Renal cortical epithelial cell (primary cell): ENCODE results near the gene MORC1. TPM values are rescaled to one million over a fixed set of nuclear protein-coding genes. Genes with fewer than 3 reads are reported as not detected.
"Not testable (repeated sequence)": the region's sequence is repeated elsewhere in the genome, so short reads cannot be mapped to it uniquely, and the experiment has no call there.

ENCODE experiments used
- DNase-seq: peaks from one replicate; pipeline ENCODE4 v3.0.0-alpha.2; 2011; ENCODE audit warnings: low read depth
- total RNA-seq: library from RNA; depleted of rRNA; stranded (reverse); fragments of >200 nt; gene quantifications from 2 replicates; pipeline ENCODE4 v1.2.3, GENCODE V29; 2014

Gene MORC1
- total RNA-seq, 1 donor from 2014 or later, result 0.05 TPM

DNA sequence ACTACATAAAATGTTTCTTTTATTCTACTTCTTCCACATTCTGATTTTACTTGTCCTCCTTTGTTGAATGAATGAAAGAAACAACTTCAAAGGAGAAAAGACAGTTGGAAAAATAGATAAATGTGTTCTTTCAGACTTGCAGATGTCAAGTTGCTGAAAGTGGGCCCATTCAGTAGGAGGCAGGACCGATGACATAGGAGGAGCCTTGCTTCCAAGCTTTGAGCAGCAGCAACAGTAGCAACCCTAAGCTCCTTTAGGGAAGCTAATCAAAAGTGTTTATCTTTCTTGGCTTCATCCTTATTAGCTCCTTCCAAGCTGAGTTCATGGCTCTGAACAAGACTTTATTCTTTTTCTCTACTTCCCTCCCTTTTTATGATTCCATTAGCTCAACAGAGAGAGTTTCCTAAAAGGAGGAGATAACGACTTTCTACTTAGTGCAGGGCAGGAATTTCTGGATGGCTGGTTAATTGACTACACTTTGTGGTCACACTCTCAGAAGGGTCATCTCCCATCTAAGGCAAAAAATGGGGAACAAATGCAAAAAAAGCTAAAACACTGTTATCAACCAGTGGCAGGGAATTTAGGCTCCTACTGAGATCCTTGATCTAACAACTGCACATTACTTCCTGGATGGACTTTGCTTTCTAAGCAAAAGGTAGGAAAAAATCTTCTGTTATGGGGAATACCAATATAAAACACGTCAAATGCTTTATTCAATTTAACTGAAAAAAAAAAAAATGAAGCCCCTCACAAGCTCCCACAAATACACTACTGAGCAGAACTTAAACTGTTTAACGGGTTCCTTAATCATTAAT lies 4.8 kb downstream of the MORC1 start:
- no peak for DNase-seq

DNA sequence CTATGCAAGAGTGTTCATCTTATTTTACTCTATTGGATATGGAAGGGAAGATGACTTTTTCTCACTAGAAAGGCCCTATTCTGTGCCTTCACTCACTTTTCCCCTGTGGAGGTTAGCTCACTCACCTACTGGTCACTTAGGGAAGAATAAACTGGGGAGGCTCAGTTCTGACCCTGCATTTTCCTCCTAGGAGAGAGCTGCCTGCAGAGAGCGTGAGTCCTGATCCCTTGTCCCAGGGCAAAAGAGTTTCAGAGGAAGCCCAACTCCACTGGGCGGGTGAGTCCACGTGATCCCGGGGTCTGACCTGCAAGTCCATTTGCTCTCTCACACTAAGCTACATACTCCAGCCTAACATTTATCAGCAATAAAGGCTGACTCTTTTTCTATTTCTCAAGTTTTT lies 8.4 kb downstream of the MORC1 start:
- DNase-seq, result no peak

GRCh38 chr3:109098079-109098644 lies 19.8 kb downstream of the MORC1 start:
- peak; percentile 32 for DNase-seq

DNA sequence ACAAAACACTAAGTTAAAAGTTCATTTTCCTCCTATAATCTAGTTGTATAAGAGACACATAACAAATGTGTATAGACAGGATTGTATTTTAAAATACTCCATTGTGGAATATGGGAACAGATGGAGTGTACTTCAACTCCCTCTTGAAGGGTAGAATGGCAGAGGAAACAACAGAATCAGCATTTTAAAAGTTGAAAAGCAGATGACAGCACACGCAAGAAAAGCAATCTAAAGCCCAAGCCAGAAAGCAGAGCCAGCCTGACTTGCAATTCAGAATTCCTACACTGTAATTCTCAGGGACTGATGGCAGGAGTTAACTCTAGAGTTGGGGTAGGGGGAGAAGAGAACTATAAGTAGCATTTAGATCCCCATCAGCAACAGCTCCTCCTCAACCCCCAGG lies 22.8 kb downstream of the MORC1 start:
- DNase-seq, result no peak

DNA sequence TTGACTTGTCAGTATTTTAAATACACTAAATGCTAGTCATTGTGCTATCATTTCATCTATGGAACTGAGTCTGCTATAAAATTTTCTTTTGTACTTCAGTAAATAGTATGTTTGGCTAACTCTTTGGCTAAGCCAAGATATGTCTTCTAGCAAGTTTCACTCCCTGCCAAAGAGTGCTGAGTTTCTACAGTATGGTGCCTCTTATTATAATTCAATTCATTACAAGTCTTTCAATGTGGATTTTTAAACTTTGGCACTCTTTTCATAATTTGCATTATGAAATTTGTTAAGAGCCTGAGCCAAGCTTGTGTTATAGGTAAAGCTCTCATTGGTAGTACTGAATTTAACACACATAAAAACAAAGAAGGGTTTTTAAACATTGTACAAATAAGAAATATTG lies 24.4 kb downstream of the MORC1 start:
- no peak for DNase-seq

DNA sequence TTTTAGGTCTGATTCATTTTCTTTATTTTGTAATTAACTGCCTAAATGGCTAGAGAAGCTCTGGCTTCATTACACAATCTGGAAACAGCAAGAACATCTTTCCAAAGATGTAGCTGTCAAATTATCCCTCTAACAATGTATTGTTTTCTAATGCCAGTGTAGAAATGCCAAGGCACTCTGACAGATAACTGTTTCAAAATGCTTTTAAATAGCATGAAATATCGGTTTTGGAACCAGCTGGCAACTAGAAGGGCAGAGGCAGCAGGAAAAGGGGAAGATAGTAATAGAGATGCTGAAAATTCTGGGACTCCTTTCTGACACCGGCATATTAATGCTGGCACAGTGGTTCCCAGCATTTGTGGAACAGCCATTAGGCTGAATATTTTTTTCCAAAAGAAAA lies 26.1 kb downstream of the MORC1 start:
- DNase-seq, result peak; percentile 5

- DNase-seq, result no peak
Observed at GRCh38 chr3:109089265-109089664, 28.7 kb downstream of the MORC1 start.

GRCh38 chr3:109081746-109082510 lies 36.0 kb downstream of the MORC1 start:
- DNase-seq, result peak; percentile 77

- not testable (repeated sequence) for DNase-seq
Observed at GRCh38 chr3:109080090-109080489, 37.8 kb downstream of the MORC1 start.

DNA sequence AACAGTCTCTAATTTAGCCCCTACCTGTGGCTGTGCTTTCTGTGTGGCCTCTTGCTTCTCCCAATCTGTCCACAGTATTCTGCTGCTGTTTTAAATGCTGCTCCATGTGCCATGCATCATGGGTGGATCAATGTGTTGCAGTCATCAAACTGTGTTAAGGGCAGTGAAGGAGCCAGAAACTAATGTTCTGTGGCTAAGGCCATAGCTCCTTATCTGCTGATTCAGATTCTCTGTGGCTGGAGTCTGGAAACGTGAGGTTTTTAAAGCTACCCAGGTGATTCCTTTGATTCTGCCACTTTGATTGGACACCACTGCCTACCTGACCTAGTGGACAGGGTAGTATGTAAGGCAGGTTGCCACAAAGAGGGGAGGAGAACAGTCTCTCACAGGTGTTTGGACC lies 44.8 kb downstream of the MORC1 start:
- DNase-seq, result no peak

DNA sequence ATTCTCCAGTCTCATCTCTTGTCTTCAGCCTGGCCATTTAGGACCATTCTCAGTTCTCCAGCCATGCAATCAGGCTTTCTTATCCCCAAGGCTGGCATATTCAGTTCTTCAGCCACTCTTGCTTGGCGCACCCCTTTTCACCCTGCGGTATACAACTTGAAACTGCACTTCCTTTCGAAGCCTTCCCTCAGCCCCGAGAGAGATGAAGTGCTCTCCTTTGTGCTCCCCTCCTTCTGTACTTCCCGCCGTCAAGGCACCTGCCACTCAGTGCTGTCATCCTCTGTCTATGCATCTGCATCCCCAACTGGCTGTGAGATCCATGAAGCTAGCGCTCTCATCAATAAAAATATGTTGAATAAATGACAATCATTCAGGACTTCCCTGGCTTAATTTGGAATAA lies 45.7 kb downstream of the MORC1 start:
- no peak for DNase-seq

GRCh38 chr3:109071350-109072142 lies 46.4 kb downstream of the MORC1 start:
- DNase-seq, result no peak

- no peak for DNase-seq
Observed at GRCh38 chr3:109070211-109070610, 47.7 kb downstream of the MORC1 start.

DNA sequence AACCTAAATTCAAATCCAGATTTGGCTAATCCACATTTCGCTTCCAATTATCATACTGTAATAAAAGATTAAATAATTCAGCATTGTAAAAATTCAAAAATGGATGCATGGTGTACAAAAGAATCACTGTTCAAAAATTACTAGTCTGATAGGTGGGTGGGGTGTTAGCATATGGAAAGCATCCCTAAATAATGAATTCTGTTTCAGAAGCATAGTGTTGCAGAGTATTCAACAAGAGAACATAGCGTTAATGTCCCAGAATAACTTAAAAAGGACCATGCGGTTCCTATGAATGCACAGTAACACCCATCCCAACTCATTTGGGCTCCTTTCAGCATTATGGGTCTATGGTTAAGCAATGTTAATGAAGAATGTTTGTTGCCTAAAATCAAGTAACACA lies 51.1 kb downstream of the MORC1 start:
- no peak for DNase-seq

- no peak for DNase-seq
Observed at GRCh38 chr3:109059264-109059663, 58.7 kb downstream of the MORC1 start.

- no peak for DNase-seq
Observed at GRCh38 chr3:109057616-109058015, 60.3 kb downstream of the MORC1 start.

DNA sequence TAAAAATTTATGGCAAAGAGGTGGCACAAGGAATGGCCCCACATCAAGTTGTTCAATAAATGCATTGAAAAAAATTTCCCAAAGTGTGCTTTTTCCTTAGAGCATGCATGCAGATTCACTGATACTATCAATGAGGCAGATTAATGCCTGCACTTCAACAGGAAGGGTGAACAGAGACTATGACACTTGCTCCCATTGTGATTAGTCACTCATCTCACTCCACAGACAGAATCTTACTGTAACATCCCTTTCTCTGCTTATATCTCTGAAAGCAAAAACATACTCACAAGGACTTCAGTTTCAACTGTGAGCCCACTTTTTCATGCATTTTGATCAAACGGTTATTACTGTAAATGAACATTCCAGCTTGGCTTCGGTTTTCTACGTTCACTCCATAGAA lies 60.9 kb downstream of the MORC1 start:
- DNase-seq, result no peak

GRCh38 chr3:109050591-109051167 lies 67.3 kb downstream of the MORC1 start:
- peak; percentile 28 for DNase-seq

DNA sequence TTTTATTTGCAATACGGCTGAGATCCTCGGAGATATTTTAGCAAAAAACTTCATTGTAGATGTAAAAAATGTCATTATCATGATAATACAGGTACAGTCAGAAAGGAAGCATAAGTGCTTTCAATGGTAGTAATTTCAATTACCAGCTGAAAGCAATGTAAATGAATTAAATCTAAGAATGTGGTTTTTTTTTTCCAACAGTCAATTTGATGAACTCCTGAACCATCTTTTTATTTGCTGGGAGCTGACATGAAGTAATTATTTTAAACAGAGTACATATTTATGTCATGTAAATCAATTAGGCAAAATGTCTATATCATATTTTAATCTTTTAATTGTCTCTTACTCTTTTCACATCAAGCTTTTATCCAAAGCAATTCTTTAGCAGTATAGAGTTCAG lies 70.6 kb downstream of the MORC1 start:
- no peak for DNase-seq

DNA sequence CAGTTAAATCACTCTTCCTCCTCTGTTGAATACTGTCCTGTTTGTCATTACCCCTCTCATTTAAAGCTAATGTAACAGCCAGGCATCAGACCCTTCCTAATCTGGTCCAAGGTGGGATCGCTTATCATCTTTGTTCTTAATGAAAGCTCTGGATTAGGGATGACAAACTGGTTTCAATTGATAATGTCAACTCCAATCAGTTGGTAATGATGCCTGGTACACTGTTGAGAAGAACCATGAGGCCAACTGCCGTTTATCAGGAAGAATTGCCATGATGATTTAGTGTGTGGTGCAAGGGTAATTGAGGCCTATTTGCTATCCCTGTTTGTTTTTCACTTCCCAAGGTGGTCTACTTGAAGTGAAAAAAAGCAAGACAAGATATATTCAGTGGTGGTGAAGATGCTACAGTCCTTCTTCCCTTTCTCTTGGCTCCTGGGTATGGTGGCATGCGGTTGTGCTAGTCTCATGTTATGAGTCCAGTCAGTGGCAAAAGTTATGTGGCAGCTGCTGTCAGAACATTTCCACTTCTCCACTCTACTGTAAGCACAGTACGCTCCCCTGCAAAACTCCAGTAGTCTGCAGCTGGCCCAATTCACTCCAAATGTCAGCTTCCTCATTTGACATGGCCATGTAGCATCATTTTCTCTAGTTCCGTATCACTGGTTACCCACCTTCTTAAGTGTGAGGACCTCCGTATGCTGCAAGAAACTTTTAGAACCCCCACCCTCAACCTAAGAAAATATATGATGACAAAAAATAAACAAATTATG lies 72.5 kb downstream of the MORC1 start:
- DNase-seq, result no peak

DNA sequence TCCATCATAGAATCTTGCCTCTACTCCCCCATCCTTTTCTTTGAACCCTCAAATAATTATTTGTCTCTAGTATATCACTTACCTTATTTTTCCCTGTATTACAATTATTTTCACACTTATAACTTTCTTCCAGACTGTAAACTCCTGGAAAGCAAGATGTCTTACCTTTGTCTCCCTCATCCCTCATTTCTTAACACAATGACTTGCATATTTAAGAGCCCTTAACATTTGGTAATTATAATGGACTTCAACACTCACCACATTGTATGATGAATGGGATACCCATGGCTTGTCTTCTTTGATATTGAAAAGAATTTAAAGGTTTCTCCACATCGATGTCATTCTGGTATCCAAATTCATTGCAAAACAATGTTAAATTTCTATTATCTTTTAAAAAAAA lies 82.9 kb downstream of the MORC1 start:
- DNase-seq, result no peak
